Activated CD8-positive, alpha-beta T cell treated with anti-CD3 and anti-CD28 coated beads, Interleukin-2, amount 10 ng/mL, durations not matched to agents 7 days and 5 days (primary cell): ENCODE measurements around the gene RAB3C. TPM values are rescaled to one million over a fixed set of nuclear protein-coding genes. Genes with fewer than 3 reads are reported as not detected.

Experiments used
- ATAC-seq: fragments of 150-1000 bp; cut with Tn5 transposase; one replicate; pipeline ENCODE4 v1.10.0; 2021; ENCODE audit warnings: moderate library complexity
- CTCF ChIA-PET: fragments of 350-600 bp; sonication (Branson Sonifier 250); formaldehyde crosslinking; loops from one replicate; lab custom pipeline; 2021; ENCODE audit warnings: antibody characterized with exemption; lab: Charles Lee
- POLR2A ChIA-PET: fragments of 350-600 bp; sonication (Branson Sonifier 250); formaldehyde crosslinking; loops from one replicate; lab custom pipeline; 2021; ENCODE audit warnings: antibody characterized with exemption; lab: Charles Lee
- DNase-seq: peaks from one replicate; pipeline ENCODE4 v3.0.0-alpha.2; 2020
- H3K27ac Mint-ChIP-seq: one replicate; pipeline ENCODE4 v1.8.0; 2021; ENCODE audit warnings: mild to moderate bottlenecking, mixed read lengths
- H3K27me3 Mint-ChIP-seq: one replicate; pipeline ENCODE4 v1.8.0; 2021; ENCODE audit warnings: low read depth, mixed read lengths
- H3K36me3 Mint-ChIP-seq: one replicate; pipeline ENCODE4 v1.8.0; 2021; ENCODE audit warnings: low read depth, mixed read lengths
- H3K4me1 Mint-ChIP-seq: one replicate; pipeline ENCODE4 v1.8.0; 2021; ENCODE audit warnings: low read depth, mixed read lengths
- H3K4me3 Mint-ChIP-seq: one replicate; pipeline ENCODE4 v1.8.0; 2021; ENCODE audit warnings: mild to moderate bottlenecking, mixed read lengths
- H3K9me3 Mint-ChIP-seq: one replicate; pipeline ENCODE4 v1.8.0; 2022; ENCODE audit warnings: mixed read lengths; ENCODE audit not compliant: insufficient read depth
- total RNA-seq, 2 experiments: library from RNA; stranded (reverse); gene quantifications; one replicate each; pipeline ENCODE4 v1.2.3, GENCODE V29; 2021

RAB3C gene
- total RNA-seq, 2 experiments from 2014 or later, result not detected

DNA sequence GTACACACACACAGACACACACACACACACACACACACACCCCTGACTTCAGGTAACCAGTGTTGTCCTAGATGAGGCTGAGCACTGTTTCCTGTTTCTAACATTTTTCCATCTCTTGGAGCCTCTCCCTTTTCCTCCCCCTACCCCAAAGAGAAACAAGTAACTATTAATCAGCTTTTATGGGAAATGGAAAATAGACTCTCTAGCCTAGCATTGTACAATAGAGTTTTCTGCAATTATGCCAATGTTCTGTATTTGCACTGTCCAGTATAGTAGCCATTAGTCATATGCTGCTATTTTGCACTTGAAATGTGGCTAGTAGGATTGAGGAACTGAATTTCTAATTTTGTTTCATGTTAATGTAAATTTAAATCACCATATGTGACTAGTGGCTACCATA, 33.1 kb downstream of the RAB3C start:
- H3K4me1 Mint-ChIP-seq, result no peaks in the 10 kb centered on the region
- H3K27me3 Mint-ChIP-seq, result no peaks in the 10 kb centered on the region
- no peak for DNase-seq
- CTCF ChIA-PET, result no interaction called here
- H3K36me3 Mint-ChIP-seq, result no peaks in the 10 kb centered on the region
- H3K9me3 Mint-ChIP-seq, result no peaks in the 10 kb centered on the region
- no peak for ATAC-seq
- H3K4me3 Mint-ChIP-seq, result no peak overlapping the region
- POLR2A ChIA-PET, result no interaction called here
- H3K27ac Mint-ChIP-seq, result no peak overlapping the region

DNA sequence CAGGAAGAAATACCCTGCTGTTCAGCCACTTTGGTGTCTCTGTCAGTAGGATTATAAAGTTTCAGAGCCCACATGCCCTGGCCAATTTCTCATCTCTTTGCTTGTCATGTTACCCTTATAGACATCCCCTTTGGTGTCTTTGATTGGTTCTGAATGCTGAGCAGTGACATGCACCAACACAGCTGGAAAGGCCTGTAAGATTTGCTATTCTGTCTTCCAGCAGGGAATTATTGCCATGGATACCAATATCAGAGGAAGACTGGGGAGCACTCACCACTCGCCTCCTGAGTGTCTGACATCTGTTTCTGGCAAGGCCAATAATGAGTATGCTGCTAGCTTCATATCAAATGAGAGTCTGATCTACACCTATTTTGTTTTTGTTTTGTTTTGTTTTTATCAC, 34.4 kb downstream of the RAB3C start:
- Mint-ChIP-seq H3K4me3 (no peak overlapping the region), H3K9me3 (no peaks in the 10 kb centered on the region), H3K27me3 (no peaks in the 10 kb centered on the region), H3K27ac (no peak overlapping the region), H3K4me1 (no peaks in the 10 kb centered on the region), H3K36me3 (no peaks in the 10 kb centered on the region)
- ATAC-seq (no peak), DNase-seq (no peak)
- ChIA-PET POLR2A (no interaction called here), CTCF (no interaction called here)

DNA sequence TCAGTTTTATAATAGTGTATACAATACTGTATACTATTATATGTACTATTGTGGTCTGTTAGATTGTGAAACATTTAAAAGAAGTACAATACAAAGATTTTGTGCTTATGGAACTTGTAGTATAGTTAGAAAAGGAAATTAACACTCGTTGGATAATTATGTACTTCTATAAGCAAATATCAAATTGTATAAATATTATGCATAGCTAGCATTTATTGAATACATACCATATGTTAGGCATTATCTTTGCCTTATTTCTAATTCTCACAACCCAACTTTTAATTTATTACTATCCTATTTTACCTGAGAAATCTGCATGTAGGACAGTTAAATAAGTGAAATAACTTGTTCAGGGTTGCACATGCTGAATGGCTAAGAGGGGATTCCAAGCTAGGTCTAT, 37.5 kb downstream of the RAB3C start:
- ATAC-seq, result no peak
- H3K9me3 Mint-ChIP-seq, result no peaks in the 10 kb centered on the region

DNA sequence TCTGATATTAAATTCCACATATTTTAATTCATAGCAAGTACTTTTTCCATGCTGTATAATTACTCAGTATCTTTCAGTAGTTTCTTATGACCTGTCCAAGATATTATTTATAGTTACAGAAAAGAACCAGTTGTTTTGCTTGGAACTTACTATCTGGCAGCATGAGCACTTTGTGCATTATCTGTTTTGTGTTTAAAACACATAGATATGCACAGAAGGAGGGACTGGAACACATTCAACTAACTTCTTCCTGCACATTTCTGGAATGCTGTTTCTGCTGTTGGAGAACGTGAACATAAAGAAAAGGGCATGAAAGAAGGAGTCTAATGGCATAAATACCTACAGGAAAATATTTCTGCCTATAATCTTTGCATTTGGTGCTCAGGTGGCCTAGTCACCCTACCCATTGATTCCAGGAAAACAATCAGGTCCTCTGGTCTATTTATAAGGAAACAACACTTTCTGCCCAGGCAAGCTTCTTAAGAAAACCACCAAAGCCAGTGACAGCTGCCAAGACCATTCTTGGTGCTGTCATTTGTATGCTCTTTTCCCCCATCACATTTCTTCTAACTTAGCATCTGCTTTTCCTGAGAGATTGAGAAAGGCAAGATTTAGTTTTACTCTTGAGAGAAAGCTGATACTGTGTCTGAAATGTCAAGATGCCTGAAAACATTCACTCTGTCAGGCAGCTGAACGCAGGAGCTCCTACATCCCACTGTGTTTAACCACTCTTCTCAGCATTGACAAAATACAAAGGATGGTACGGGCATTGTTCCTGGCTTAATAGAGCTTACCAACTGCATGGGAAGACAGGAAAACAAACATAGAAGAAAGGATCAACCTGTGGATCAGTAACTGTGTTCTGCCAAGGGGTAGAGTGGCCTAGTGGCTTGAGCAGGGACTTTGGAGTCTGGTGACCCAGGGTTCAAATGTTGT, 40.3 kb downstream of the RAB3C start:
- Mint-ChIP-seq H3K9me3 (no peaks in the 10 kb centered on the region), H3K27ac (no peak overlapping the region), H3K4me1 (no peaks in the 10 kb centered on the region), H3K4me3 (no peak overlapping the region), H3K36me3 (no peaks in the 10 kb centered on the region), H3K27me3 (no peaks in the 10 kb centered on the region)
- ChIA-PET CTCF (no interaction called here), POLR2A (no interaction called here)
- no peak for DNase-seq
- ATAC-seq, result no peak

More for the DNA sequence above, 37.5 kb downstream of the RAB3C start:
- no peaks in the 10 kb centered on the region for H3K36me3 Mint-ChIP-seq
- H3K4me3 Mint-ChIP-seq, result no peak overlapping the region
- no peak overlapping the region for H3K27ac Mint-ChIP-seq
- CTCF ChIA-PET, result no interaction called here
- no peaks in the 10 kb centered on the region for H3K27me3 Mint-ChIP-seq
- POLR2A ChIA-PET, result no interaction called here
- no peaks in the 10 kb centered on the region for H3K4me1 Mint-ChIP-seq
- DNase-seq, result no peak

DNA sequence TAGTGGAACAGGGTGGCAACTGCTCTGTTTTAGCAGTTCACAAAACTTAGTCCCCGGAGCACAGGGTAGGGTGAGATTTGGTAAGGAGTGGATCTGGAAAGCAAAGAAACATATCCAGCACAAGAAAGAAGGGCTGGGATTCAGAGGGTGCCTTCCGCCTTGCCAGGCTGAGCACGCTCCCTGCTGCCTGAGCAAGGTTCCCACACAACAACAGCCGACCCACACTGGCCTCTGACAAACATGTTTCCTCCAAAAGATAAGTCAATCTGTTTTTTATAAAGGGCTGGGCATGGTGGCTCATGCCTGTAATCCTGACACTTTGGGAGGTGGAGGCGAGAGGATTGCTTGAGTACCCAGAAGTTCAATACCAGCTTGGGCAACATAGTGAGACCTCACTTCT, 45.8 kb downstream of the RAB3C start:
- ATAC-seq (no peak), DNase-seq (no peak)
- H3K27me3 Mint-ChIP-seq, result no peaks in the 10 kb centered on the region
- H3K36me3 Mint-ChIP-seq, result no peaks in the 10 kb centered on the region
- H3K4me1 Mint-ChIP-seq, result no peaks in the 10 kb centered on the region
- no peak overlapping the region for H3K4me3 Mint-ChIP-seq
- ChIA-PET CTCF (no interaction called here), POLR2A (no interaction called here)
- no peaks in the 10 kb centered on the region for H3K9me3 Mint-ChIP-seq
- H3K27ac Mint-ChIP-seq, result no peak overlapping the region

GRCh38 chr5:58629271-58630159, 46.6 kb downstream of the RAB3C start:
- Mint-ChIP-seq H3K36me3 (no peaks in the 10 kb centered on the region), H3K27ac (no peak overlapping the region), H3K4me1 (no peaks in the 10 kb centered on the region), H3K4me3 (no peak overlapping the region), H3K9me3 (no peaks in the 10 kb centered on the region), H3K27me3 (no peaks in the 10 kb centered on the region)
- POLR2A ChIA-PET, result no interaction called here
- CTCF ChIA-PET, result no interaction called here
- ATAC-seq (no peak), DNase-seq (no peak)

- Mint-ChIP-seq H3K9me3 (no peaks in the 10 kb centered on the region), H3K4me3 (no peak overlapping the region), H3K27me3 (peaks cover 2% of the 10 kb centered on the region), H3K4me1 (no peaks in the 10 kb centered on the region), H3K27ac (no peak overlapping the region), H3K36me3 (no peaks in the 10 kb centered on the region)
- DNase-seq (no peak), ATAC-seq (no peak)
- POLR2A ChIA-PET, result no interaction called here
- CTCF ChIA-PET, result no interaction called here
Observed at GRCh38 chr5:58631895-58632294, 49.0 kb downstream of the RAB3C start.

DNA sequence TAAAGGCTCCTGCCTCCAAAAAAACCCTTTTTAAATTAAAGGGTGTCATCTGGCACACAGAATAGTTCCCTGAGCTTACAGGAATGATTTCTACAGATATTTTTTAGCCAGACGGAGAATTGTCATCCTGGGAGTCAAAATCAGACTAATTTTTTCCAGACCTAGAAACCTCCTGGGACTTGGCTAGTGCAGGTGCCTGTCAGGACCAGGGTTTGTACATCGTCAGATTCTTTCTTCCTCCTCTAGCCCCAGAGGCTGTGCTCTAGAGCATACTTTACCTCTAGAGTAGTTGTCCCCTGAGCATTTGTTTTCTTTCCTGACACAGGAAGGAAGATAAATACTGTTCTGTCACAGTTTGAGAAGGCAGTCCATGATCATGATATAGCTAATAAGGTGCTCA, 52.5 kb downstream of the RAB3C start:
- Mint-ChIP-seq H3K4me1 (no peaks in the 10 kb centered on the region), H3K4me3 (no peak overlapping the region), H3K27ac (no peak overlapping the region), H3K27me3 (peaks cover 2% of the 10 kb centered on the region), H3K36me3 (no peaks in the 10 kb centered on the region), H3K9me3 (no peaks in the 10 kb centered on the region)
- ChIA-PET CTCF (no interaction called here), POLR2A (no interaction called here)
- ATAC-seq (no peak), DNase-seq (no peak)

DNA sequence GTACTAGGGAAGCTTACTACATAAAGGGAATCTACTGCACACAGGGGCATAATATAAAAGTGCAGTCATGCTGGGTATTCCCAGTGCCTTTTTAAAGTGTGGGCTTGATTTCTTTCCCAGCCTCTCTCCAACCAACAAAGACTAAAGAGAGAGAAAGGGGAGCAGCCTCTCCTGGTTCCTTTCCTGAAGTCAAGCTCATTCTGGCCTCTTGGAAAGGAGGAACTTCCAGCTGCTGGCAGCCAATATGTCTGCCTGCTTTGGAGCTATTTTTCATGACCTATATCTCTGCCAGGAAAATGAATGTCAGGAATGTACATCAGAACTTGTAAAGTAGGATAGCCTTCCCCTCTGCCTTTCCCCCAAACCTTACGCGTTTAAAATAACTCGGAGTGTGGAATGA, 57.1 kb downstream of the RAB3C start:
- Mint-ChIP-seq H3K36me3 (no peaks in the 10 kb centered on the region), H3K27ac (no peak overlapping the region), H3K27me3 (peaks cover 2% of the 10 kb centered on the region), H3K4me1 (no peaks in the 10 kb centered on the region), H3K9me3 (no peaks in the 10 kb centered on the region), H3K4me3 (no peak overlapping the region)
- ATAC-seq (no peak), DNase-seq (no peak)
- POLR2A ChIA-PET, result no interaction called here
- CTCF ChIA-PET, result interaction anchor here (0.6 kb wide), 1 partner anchor 740 kb away, joined by 4 read pairs; no protein-coding TSS in a partner anchor

DNA sequence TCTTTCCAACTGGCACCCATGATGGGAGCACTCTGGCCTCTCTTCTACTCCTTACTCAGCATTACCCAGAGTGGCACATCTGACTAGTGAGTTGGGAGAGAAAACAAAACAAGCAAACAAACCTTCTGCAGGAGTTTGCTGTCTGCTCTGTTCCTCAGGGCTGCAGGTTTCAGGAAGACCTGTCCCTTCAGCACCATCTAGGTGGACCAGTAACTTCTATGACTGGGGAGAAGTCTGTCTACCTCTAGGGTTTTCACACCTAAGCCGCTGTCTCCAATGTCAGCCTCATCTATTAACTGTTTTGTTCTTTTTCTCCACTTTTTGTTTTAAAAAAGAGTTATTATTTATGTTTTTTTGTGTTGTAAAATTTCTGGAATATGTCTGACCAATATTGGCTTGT, 58.7 kb downstream of the RAB3C start:
- no peaks in the 10 kb centered on the region for H3K9me3 Mint-ChIP-seq
- H3K36me3 Mint-ChIP-seq, result no peaks in the 10 kb centered on the region
- no peak overlapping the region for H3K4me3 Mint-ChIP-seq
- no peak for ATAC-seq
- CTCF ChIA-PET, result no interaction called here
- H3K27ac Mint-ChIP-seq, result no peak overlapping the region
- POLR2A ChIA-PET, result no interaction called here
- no peaks in the 10 kb centered on the region for H3K27me3 Mint-ChIP-seq
- H3K4me1 Mint-ChIP-seq, result no peaks in the 10 kb centered on the region
- no peak for DNase-seq

DNA sequence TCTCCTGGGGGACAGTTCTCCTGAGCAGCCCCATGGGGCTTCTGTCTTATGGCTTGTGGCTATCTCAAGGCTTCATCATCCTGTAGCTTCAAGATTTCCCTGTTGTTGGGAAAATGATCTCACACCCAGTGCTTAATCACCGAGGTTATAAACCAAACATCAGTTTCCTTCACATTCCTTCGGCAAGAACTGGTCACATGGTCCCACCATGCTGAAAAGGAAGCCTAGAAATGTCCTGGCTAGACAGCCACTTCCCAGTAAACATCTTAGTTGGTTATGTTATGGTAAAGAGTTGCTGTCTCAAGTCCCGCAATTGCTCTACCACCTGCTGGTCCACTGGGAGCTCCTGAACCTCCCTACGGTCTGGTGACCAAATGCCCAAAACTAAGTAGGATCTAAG, 66.0 kb downstream of the RAB3C start:
- Mint-ChIP-seq H3K9me3 (no peaks in the 10 kb centered on the region), H3K27ac (no peak overlapping the region), H3K36me3 (no peaks in the 10 kb centered on the region), H3K27me3 (no peaks in the 10 kb centered on the region), H3K4me3 (no peak overlapping the region), H3K4me1 (no peaks in the 10 kb centered on the region)
- DNase-seq (no peak), ATAC-seq (no peak)
- POLR2A ChIA-PET, result no interaction called here
- CTCF ChIA-PET, result no interaction called here

DNA sequence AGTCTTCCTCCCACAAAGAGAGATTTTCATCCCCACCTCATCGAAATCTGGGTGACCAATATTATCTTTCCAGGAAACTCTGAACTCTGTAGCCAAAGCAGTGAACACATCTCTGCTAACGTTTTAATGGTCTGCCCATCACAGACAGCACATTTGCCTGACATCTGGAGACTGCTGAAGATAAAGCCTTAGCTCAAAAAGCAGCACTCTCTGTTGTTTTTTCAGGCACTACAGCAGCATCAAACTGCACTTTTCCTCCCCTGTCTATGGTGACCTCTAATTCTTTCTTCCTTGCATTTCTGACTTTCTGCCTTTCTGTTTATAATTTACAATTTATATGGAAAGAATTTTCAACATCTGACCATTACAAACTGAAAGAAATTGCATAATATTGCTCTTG, 66.8 kb downstream of the RAB3C start:
- no peaks in the 10 kb centered on the region for H3K4me1 Mint-ChIP-seq
- no peak overlapping the region for H3K27ac Mint-ChIP-seq
- DNase-seq (no peak), ATAC-seq (no peak)
- no peaks in the 10 kb centered on the region for H3K9me3 Mint-ChIP-seq
- no peak overlapping the region for H3K4me3 Mint-ChIP-seq
- POLR2A ChIA-PET, result no interaction called here
- CTCF ChIA-PET, result no interaction called here
- H3K27me3 Mint-ChIP-seq, result no peaks in the 10 kb centered on the region
- H3K36me3 Mint-ChIP-seq, result no peaks in the 10 kb centered on the region
